Measurements from ENCODE around the gene MST1R. TPM values are rescaled to one million over a fixed set of nuclear protein-coding genes. Genes with fewer than 3 reads are reported as not detected.

Gene MST1R
- total RNA-seq, 2 experiments from 2014 or later: 1.7 to 2.9 TPM

GRCh38 chr3:49839193-49839809 is 64.4 kb downstream of the MST1R start:
- POLR2A ChIA-PET: interaction anchor here (0.6 to 7.2 kb wide), 8 partner anchors 26 to 428 kb away, joined by 3 to 72 read pairs (median 4); partner anchors contain the start of genes AMIGO3, INKA1, RHOA and UBA7

More at GRCh38 chr3:49839193-49839809, 64.4 kb downstream of the MST1R start:
- peaks cover 12% of the 10 kb centered on the region for H3K36me3 Mint-ChIP-seq
- H3K4me1 Mint-ChIP-seq: peaks cover 1% of the 10 kb centered on the region
- peak; percentile 77 for DNase-seq
- no peak overlapping the region for H3K4me3 Mint-ChIP-seq
- peak; percentile 79 for ATAC-seq (ENCODE audit: low read depth)
- no peak overlapping the region for H3K27ac Mint-ChIP-seq
- H3K9me3 Mint-ChIP-seq: no peaks in the 10 kb centered on the region
- H3K27me3 Mint-ChIP-seq: no peaks in the 10 kb centered on the region

Other genes with a start within 250 kb of the MST1R start
- 100 to 1,000 TPM; 148 to 165 TPM for gene APEH, start 229.5 kb downstream of the MST1R start, total RNA-seq
- 10 to 100 TPM; 10.3 to 11.0 TPM for gene MST1, start 214.4 kb downstream of the MST1R start, total RNA-seq
- 10 to 100 TPM; 53.2 to 56.5 TPM for gene RNF123, start 214.3 kb downstream of the MST1R start, total RNA-seq
- 1 to 10 TPM in 1 of 2 experiments, under 1 TPM in 1; 0.61 to 2.0 TPM for gene AMIGO3, start 184.2 kb downstream of the MST1R start, total RNA-seq
- 10 to 100 TPM; 35.4 to 39.9 TPM for gene GMPPB, start 179.9 kb downstream of the MST1R start, total RNA-seq
- 10 to 100 TPM; 35.2 to 40.2 TPM for gene IP6K1, start 117.3 kb downstream of the MST1R start, total RNA-seq
- under 1 TPM in 1 of 2 experiments, not detected in 1; 0.22 TPM for gene CDHR4, start 104.0 kb downstream of the MST1R start, total RNA-seq
- 1 to 10 TPM; 1.3 to 2.3 TPM for gene INKA1, start 100.6 kb downstream of the MST1R start, total RNA-seq
- gene UBA7, start 89.9 kb downstream of the MST1R start, total RNA-seq: 100 to 1,000 TPM; 299 to 310 TPM
- gene TRAIP, start 47.3 kb downstream of the MST1R start, total RNA-seq: 10 to 100 TPM; 24.0 to 24.4 TPM
- gene CAMKV, start 34.0 kb downstream of the MST1R start, total RNA-seq: not detected
- gene MON1A, start 25.9 kb upstream of the MST1R start, total RNA-seq: 10 to 100 TPM; 11.9 to 12.9 TPM
- gene RBM6, start 36.3 kb upstream of the MST1R start, total RNA-seq: 100 to 1,000 TPM; 147 TPM
- 100 to 1,000 TPM; 256 to 257 TPM for gene RBM5, start 185.0 kb upstream of the MST1R start, total RNA-seq